Kidney glomerular epithelial cell (primary cell): ENCODE results near the gene UHRF2.
"Not testable (repeated sequence)": the region's sequence is repeated elsewhere in the genome, so short reads cannot be mapped to it uniquely, and the experiment has no call there.

Experiments
- DNase-seq: peaks from one replicate; lab custom pipeline; 2025; lab: John Stamatoyannopoulos, UW

The UHRF2 gene

DNA sequence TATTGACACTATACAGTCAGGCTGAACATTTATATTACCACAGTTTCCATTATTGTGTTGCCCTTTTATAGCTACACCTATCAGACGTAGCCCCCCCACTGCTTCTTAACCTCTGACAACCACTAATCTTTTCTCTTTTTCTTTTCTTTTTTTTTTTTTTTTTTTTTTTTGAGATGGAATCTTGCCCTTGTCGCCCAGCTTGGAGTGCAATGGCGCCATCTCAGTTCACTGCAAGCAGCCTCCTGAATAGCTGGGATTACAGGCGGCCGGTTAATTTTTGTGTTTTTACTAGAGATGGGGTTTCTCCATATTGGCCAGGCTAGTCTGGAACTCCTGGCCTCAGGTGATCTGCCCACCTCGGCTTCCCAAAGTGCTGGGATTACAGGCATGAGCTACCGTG is 75.4 kb downstream of the UHRF2 start:
- DNase-seq, result no peak

- no peak for DNase-seq
These were observed 76.1 kb downstream of the UHRF2 start for GRCh38 chr9:6489099-6489498.

DNA sequence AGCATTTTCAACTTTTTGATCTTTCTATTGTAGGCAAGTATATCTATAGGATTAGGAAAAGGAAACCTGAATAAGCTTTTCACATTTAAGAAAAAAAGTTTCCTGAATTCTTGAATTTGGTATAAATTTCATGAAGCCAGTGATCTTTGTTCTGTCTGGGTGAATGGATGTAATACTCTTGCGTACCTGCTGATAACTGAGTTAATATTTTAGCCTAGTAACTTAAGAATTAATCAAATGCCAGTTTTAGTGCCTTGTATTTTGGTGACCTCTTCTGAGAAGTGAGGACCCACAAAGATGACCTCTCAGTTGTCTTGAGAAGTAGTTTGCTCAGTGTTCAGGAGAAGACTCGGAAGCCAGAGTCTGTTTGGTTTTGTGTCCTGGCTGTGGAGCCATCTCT is 77.9 kb downstream of the UHRF2 start:
- DNase-seq, result no peak

DNA sequence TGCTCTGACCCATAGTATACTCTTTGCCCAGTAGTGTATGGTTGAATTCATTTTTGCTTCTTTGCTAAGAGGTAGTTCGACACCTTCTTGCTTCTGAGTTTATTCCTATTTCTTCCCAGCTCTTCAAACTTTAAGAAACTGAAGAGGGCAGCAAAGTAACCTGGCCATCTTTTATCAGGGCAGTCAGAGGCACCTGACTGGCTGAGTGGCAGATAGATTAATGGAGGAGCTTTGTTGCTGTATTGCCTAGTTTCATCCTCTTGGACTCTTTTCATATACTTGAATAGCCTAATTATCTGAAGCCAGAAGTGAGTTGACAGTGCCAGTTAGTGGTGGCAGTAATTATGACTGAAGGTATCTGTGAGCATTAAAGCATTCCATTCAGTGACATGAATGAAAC is 82.5 kb downstream of the UHRF2 start:
- no peak for DNase-seq

- DNase-seq, result peak; percentile 56
These were observed 86.0 kb downstream of the UHRF2 start for GRCh38 chr9:6498982-6499381.

GRCh38 chr9:6501526-6502210 is 88.7 kb downstream of the UHRF2 start:
- no peak for DNase-seq

DNA sequence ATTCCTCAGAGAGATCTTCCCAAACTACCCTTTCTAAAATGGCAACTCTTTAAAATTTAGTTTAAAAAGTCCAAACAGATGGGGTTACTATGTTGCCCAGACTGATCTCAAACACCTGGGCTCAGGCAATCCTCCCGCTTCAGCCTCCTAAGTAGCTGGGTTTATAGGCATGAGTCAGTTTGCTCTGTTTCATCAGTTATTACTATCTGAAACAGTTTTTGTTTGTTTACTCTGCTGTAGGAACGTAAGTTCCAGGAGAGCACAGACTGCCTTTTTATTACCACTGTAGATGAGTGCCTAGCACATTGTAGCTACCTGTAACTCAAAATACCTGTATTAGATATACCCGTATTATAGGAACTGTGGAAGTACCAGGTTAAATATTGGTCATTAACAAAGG is 89.4 kb downstream of the UHRF2 start:
- no peak for DNase-seq

GRCh38 chr9:6506571-6506970 is 93.6 kb downstream of the UHRF2 start:
- DNase-seq, result no peak

DNA sequence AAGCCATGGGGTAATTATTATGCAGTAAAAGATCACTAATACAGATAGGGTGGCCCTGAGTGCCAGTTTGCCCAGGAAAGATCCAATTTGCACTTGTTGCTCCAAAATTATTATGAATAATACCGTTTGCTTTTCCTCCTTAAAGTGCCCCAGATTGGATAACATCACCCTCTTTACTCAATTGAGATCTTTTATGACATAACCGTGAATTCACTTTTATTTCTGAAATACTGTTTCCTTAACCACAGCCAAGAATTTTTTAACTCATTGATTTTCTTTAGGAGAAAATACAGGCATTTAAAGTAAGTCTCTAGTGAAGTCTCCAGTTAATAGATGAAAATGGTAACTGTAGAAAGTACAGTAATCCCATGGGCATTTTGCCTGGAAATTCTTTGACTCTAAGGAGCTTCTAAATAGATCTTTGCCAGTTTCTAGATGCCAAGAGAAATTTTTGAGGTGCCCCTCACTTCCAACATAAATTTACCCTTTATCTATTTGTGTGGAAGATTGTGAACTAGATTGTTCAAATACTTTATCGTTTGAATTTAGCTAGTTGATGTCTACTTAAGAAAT is 99.2 kb downstream of the UHRF2 start:
- DNase-seq, result no peak

GRCh38 chr9:6522263-6522662 is 109.3 kb downstream of the UHRF2 start:
- DNase-seq, result no peak

- no peak for DNase-seq
These were observed 112.5 kb downstream of the UHRF2 start for GRCh38 chr9:6525326-6526045.

GRCh38 chr9:6535594-6535993 is 122.6 kb downstream of the UHRF2 start:
- no peak for DNase-seq

- no peak for DNase-seq
These were observed 125.7 kb downstream of the UHRF2 start for GRCh38 chr9:6538666-6539071.

GRCh38 chr9:6542617-6543016 is 129.6 kb downstream of the UHRF2 start:
- not testable (repeated sequence) for DNase-seq

DNA sequence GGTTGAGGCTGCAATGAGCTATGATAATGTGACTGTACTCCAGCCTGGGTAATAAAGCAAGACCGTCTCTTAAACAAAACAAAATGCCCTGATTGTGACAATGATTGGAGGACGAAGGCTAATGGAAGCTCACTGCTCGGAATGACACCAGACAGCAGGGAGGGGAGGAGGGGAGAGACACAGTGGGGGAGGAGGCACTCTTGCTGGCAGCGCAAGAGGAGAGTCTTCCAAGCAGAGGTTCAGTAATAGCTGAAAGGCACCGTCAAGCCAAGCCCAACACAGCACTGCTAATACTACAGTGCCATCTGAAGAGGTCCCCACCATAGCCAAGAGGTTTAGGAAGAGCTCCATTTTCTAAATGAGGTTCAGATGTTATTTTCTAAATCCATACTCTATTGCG is 130.2 kb downstream of the UHRF2 start:
- DNase-seq, result no peak

- peak; percentile 3 for DNase-seq
These were observed 132.2 kb downstream of the UHRF2 start for GRCh38 chr9:6545017-6545691.

DNA sequence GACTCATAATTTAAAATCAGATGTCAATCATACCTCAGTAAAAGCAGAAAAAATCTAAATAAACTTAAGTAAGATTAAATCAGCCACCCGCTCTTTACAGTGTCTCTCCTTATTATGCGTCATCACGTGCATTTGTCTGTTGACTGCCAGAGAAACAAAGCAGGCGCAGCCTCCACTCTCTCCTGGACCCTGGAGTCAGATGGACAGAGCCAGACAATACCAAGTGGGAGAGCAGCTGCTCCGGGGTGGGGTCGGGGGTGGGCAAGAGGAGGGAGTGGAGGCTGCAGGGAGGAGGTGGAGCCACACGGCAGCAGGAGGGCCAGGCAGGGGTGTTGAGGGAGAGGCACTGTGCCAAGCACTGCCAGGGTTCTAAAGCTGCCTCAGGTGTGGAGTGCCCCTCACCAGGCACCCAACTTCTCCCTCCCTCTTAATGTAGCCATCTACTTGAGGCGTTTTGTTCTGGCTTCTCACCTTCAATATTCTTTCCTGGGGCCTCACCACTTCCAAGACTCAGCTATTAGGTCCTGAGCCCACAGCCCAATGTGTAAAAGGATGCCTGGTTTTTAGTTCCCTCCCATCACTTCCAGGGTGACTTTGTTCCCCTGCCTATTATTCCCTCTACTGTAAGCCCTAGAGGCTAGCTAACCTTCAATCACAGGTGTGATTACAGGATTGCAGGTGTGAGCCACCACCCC is 136.3 kb downstream of the UHRF2 start:
- DNase-seq, result no peak

- DNase-seq, result no peak
These were observed 138.1 kb downstream of the UHRF2 start for GRCh38 chr9:6551136-6551535.

- DNase-seq, result no peak
These were observed 139.0 kb downstream of the UHRF2 start for GRCh38 chr9:6552033-6552432.

DNA sequence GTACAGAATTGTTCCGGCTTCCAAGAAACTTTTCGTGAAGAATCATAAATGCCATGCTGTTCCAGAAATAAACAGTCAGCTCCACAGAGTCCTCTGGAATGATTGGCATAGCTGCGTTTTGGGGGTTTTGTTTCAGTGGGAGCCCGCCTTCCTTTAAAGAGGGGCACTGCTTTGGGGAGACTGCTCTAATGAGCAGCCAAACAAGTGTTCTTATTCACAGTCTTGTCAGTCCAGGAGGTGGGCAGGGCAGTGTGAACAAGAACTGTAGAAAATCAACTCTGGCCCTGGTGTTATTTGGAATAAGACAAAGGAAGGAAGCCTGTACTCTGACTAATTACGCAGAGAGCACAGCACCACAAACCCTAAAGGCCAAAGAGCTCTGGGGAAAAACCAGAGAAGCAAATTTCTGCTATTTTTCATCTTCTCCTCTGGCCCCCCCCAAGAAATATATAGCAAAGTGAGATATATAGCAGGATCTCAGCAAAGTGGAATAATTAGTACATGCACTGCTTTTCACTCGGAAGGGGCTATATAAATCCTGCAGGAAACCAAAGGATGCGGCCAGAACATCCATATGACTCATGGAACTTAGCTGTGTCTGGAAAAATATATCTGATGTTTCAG is 139.6 kb downstream of the UHRF2 start:
- DNase-seq, result no peak

GRCh38 chr9:6553866-6554265 is 140.9 kb downstream of the UHRF2 start:
- no peak for DNase-seq
